ENCODE results near the gene RSF1. TPM values are rescaled to one million over a fixed set of nuclear protein-coding genes. Genes with fewer than 3 reads are reported as not detected.

The RSF1 gene
- total and polyA plus RNA-seq, 2 experiments from 2014 or later: 51.2 to 188 TPM

DNA sequence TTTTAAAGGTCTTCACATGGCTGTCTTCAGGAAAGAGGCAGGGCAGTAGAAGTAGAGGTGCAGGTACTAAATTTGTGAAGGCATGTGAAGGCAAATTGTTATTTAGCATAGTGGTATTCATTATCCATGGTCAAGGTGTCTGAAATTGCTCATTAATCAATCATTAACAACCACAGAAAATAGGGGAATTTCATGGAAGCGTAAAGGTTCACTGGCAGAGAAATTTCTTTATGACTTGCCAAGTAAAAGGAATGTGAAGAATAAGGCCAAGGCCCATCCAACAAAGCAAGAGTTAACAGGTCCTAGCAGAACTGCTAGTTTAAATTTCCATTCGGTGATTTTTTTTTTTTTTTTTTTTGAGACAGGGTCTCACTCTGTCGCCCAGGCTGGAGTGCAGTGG lies 59.0 kb downstream of the RSF1 start (continued):
- TF ChIP-seq, protein P1, sequence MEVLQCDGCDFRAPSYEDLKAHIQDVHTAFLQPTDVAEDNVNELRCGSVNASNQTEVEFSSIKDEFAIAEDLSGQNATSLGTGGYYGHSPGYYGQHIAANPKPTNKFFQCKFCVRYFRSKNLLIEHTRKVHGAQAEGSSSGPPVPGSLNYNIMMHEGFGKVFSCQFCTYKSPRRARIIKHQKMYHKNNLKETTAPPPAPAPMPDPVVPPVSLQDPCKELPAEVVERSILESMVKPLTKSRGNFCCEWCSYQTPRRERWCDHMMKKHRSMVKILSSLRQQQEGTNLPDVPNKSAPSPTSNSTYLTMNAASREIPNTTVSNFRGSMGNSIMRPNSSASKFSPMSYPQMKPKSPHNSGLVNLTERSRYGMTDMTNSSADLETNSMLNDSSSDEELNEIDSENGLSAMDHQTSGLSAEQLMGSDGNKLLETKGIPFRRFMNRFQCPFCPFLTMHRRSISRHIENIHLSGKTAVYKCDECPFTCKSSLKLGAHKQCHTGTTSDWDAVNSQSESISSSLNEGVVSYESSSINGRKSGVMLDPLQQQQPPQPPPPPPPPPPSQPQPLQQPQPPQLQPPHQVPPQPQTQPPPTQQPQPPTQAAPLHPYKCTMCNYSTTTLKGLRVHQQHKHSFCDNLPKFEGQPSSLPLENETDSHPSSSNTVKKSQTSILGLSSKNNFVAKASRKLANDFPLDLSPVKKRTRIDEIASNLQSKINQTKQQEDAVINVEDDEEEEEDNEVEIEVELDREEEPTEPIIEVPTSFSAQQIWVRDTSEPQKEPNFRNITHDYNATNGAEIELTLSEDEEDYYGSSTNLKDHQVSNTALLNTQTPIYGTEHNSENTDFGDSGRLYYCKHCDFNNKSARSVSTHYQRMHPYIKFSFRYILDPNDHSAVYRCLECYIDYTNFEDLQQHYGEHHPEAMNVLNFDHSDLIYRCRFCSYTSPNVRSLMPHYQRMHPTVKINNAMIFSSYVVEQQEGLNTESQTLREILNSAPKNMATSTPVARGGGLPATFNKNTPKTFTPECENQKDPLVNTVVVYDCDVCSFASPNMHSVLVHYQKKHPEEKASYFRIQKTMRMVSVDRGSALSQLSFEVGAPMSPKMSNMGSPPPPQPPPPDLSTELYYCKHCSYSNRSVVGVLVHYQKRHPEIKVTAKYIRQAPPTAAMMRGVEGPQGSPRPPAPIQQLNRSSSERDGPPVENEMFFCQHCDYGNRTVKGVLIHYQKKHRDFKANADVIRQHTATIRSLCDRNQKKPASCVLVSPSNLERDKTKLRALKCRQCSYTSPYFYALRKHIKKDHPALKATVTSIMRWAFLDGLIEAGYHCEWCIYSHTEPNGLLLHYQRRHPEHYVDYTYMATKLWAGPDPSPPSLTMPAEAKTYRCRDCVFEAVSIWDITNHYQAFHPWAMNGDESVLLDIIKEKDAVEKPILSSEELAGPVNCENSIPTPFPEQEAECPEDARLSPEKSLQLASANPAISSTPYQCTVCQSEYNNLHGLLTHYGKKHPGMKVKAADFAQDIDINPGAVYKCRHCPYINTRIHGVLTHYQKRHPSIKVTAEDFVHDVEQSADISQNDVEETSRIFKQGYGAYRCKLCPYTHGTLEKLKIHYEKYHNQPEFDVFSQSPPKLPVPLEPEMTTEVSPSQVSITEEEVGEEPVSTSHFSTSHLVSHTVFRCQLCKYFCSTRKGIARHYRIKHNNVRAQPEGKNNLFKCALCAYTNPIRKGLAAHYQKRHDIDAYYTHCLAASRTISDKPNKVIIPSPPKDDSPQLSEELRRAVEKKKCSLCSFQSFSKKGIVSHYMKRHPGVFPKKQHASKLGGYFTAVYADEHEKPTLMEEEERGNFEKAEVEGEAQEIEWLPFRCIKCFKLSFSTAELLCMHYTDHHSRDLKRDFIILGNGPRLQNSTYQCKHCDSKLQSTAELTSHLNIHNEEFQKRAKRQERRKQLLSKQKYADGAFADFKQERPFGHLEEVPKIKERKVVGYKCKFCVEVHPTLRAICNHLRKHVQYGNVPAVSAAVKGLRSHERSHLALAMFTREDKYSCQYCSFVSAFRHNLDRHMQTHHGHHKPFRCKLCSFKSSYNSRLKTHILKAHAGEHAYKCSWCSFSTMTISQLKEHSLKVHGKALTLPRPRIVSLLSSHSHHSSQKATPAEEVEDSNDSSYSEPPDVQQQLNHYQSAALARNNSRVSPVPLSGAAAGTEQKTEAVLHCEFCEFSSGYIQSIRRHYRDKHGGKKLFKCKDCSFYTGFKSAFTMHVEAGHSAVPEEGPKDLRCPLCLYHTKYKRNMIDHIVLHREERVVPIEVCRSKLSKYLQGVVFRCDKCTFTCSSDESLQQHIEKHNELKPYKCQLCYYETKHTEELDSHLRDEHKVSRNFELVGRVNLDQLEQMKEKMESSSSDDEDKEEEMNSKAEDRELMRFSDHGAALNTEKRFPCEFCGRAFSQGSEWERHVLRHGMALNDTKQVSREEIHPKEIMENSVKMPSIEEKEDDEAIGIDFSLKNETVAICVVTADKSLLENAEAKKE (CRISPR knock-in tag; IDR thresholded peaks at IDR 0.05): no peak
- TF ChIP-seq ZNF331 (CRISPR knock-in tag; IDR thresholded peaks at IDR 0.05; ENCODE audit: low read depth): no peak

DNA sequence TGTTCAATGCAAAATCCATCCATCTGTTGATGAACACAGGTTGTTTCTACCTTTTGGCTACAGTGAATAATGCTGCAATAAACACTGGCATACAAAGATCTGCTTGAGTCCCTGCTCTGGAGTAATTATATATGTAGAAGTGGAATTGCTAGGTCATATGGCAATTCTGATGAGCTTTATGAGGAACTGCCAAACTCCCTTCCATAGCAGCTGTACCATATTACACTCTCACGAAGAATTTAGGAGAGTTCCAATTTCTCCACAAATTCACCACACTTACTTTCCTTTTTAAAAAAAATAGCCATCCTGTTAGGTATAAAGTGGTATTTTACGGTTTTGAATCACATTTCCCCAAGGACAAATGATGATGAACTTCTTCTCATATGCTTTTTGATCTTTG lies 62.2 kb downstream of the RSF1 start:
- Histone ChIP-seq H3K27me3 (ENCODE audit: insufficient read depth) (no peaks in the 10 kb centered on the region), H3K36me3 (ENCODE audit: insufficient read depth) (peaks cover 6% of the 10 kb centered on the region; the same call in 1 of the 2 replicates), H3K4me2 (no peak overlapping the region), H3K4me3 (no peak overlapping the region), H3K79me2 (replicated peaks; ENCODE audit: insufficient read depth) (peaks cover 37% of the 10 kb centered on the region), H3K27ac (ENCODE audit: low read depth) (no peak overlapping the region), H4K20me1 (replicated peaks; ENCODE audit: insufficient read depth) (peaks cover 15% of the 10 kb centered on the region), H3K9me2 (ENCODE audit: insufficient read depth) (0 out of 2 replicates have a peak, but pooled peaks cover 4% of the 10 kb centered on the region), H2AFZ (no peak overlapping the region), H3K4me1 (ENCODE audit: insufficient read depth) (peaks cover 17% of the 10 kb centered on the region), H3F3A (replicated peaks; ENCODE audit: low read depth) (no peaks in the 10 kb centered on the region)
- no peaks in the 10 kb centered on the region for H3K9me3 Mint-ChIP-seq
- H3K27me3 Mint-ChIP-seq (ENCODE audit: insufficient read depth, low read depth, poor library complexity): no peaks in the 10 kb centered on the region
- peaks cover 15% of the 10 kb centered on the region for H3K4me1 Mint-ChIP-seq
- H3K4me3 Mint-ChIP-seq: no peak overlapping the region
- no peak overlapping the region for H3K27ac Mint-ChIP-seq
- DNase-seq (ENCODE audit: low spot score) (no peak), ATAC-seq (no peak)
- peaks cover 40% of the 10 kb centered on the region for H3K36me3 Mint-ChIP-seq (ENCODE audit: low read depth)
- TF ChIP-seq STAT1 (IDR thresholded peaks at IDR 0.05; ENCODE audit: unreplicated experiment) (no peak), JUNB (IDR thresholded peaks at IDR 0.05; ENCODE audit: unreplicated experiment) (no peak), POLR2AphosphoS5 (IDR thresholded peaks at IDR 0.05; ENCODE audit: low read depth) (no peak), CREB1 (CRISPR knock-in tag; IDR thresholded peaks at IDR 0.05; ENCODE audit: low read depth) (no peak), NANOG (IDR thresholded peaks at IDR 0.05; ENCODE audit: borderline replicate concordance) (no peak), EZH2 (IDR thresholded peaks at IDR 0.05; ENCODE audit: low read depth, unreplicated experiment) (no peak)
- TF ChIP-seq, protein P2, sequence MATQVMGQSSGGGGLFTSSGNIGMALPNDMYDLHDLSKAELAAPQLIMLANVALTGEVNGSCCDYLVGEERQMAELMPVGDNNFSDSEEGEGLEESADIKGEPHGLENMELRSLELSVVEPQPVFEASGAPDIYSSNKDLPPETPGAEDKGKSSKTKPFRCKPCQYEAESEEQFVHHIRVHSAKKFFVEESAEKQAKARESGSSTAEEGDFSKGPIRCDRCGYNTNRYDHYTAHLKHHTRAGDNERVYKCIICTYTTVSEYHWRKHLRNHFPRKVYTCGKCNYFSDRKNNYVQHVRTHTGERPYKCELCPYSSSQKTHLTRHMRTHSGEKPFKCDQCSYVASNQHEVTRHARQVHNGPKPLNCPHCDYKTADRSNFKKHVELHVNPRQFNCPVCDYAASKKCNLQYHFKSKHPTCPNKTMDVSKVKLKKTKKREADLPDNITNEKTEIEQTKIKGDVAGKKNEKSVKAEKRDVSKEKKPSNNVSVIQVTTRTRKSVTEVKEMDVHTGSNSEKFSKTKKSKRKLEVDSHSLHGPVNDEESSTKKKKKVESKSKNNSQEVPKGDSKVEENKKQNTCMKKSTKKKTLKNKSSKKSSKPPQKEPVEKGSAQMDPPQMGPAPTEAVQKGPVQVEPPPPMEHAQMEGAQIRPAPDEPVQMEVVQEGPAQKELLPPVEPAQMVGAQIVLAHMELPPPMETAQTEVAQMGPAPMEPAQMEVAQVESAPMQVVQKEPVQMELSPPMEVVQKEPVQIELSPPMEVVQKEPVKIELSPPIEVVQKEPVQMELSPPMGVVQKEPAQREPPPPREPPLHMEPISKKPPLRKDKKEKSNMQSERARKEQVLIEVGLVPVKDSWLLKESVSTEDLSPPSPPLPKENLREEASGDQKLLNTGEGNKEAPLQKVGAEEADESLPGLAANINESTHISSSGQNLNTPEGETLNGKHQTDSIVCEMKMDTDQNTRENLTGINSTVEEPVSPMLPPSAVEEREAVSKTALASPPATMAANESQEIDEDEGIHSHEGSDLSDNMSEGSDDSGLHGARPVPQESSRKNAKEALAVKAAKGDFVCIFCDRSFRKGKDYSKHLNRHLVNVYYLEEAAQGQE (IDR thresholded peaks at IDR 0.05; ENCODE audit: unreplicated experiment): no peak

Measured in GM23338 (cell line).